GM19324 (cell line): Measurements from ENCODE around the gene SOCS6.
"Not testable (repeated sequence)": the region's sequence is repeated elsewhere in the genome, so short reads cannot be mapped to it uniquely, and the experiment has no call there.

ENCODE experiments used
- ATAC-seq: cut with Tn5 transposase; IDR thresholded peaks from one replicate; pipeline ENCODE4 v1.9.1; 2021; ENCODE audit warnings: mild to moderate bottlenecking, moderate library complexity; ENCODE audit not compliant: unreplicated experiment, low FRiP score

Gene SOCS6

GRCh38 chr18:70354080-70354479 is 65.2 kb downstream of the SOCS6 start:
- no peak for ATAC-seq

- ATAC-seq = no peak
These were observed 65.9 kb downstream of the SOCS6 start for GRCh38 chr18:70354771-70355170.

- ATAC-seq = no peak
These were observed 67.0 kb downstream of the SOCS6 start for GRCh38 chr18:70355620-70356385.

GRCh38 chr18:70358105-70358406 is 69.2 kb downstream of the SOCS6 start:
- not testable (repeated sequence) for ATAC-seq

GRCh38 chr18:70359071-70359470 is 70.2 kb downstream of the SOCS6 start:
- no peak for ATAC-seq

- ATAC-seq = no peak
These were observed 73.4 kb downstream of the SOCS6 start for GRCh38 chr18:70362258-70362657.

GRCh38 chr18:70363861-70364260 is 75.0 kb downstream of the SOCS6 start:
- ATAC-seq = no peak

- ATAC-seq = no peak
These were observed 76.5 kb downstream of the SOCS6 start for GRCh38 chr18:70365361-70365760.

- no peak for ATAC-seq
These were observed 77.3 kb downstream of the SOCS6 start for GRCh38 chr18:70366174-70366573.

GRCh38 chr18:70366670-70367069 is 77.8 kb downstream of the SOCS6 start:
- ATAC-seq = no peak

GRCh38 chr18:70367344-70367743 is 78.5 kb downstream of the SOCS6 start:
- ATAC-seq = not testable (repeated sequence)

- ATAC-seq = no peak
These were observed 80.1 kb downstream of the SOCS6 start for GRCh38 chr18:70368903-70369302.

- ATAC-seq = no peak
These were observed 82.2 kb downstream of the SOCS6 start for GRCh38 chr18:70370762-70371733.

GRCh38 chr18:70371908-70372307 is 83.1 kb downstream of the SOCS6 start:
- ATAC-seq = no peak

GRCh38 chr18:70372450-70373041 is 83.7 kb downstream of the SOCS6 start:
- ATAC-seq = no peak

GRCh38 chr18:70373042-70373519 is 84.2 kb downstream of the SOCS6 start:
- no peak for ATAC-seq

GRCh38 chr18:70374154-70374553 is 85.3 kb downstream of the SOCS6 start:
- no peak for ATAC-seq

- no peak for ATAC-seq
These were observed 87.5 kb downstream of the SOCS6 start for GRCh38 chr18:70376137-70376913.

GRCh38 chr18:70376914-70377258 is 88.0 kb downstream of the SOCS6 start:
- ATAC-seq = no peak

- no peak for ATAC-seq
These were observed 88.5 kb downstream of the SOCS6 start for GRCh38 chr18:70377317-70377799.
